Hematopoietic multipotent progenitor cell (in vitro differentiated cells): ENCODE data around the gene LRRN3. TPM values are rescaled to one million over a fixed set of nuclear protein-coding genes. Genes with fewer than 3 reads are reported as not detected.
"Not testable (repeated sequence)": the region's sequence is repeated elsewhere in the genome, so short reads cannot be mapped to it uniquely, and the experiment has no call there.

Experiments
- DNase-seq, 3 donors: peaks; one replicate each; pipeline ENCODE4 v3.0.0-alpha.2; 2011 to 2015; ENCODE audit warnings: low read depth in 2 of 3, low spot score in 2 of 3
- total RNA-seq: library from RNA; depleted of rRNA; stranded (reverse); fragments of >200 nt; gene quantifications from one replicate; pipeline ENCODE4 v1.2.3, GENCODE V29; 2012

The LRRN3 gene
- under 0.01 TPM for total RNA-seq

- no peak for DNase-seq
These were observed at the start of gene LRRN3 for GRCh38 chr7:111090846-111091245. TSS of gene LRRN3 (plus strand) at chr7:111091127. CDS start at chr7:111122773, 31,646 bp downstream.

- DNase-seq: no peak
These were observed 49.4 kb upstream of the LRRN3 start for GRCh38 chr7:111041577-111041976.

- DNase-seq: no peak
These were observed 48.1 kb upstream of the LRRN3 start for GRCh38 chr7:111042842-111043241.

GRCh38 chr7:111043561-111043960, 47.4 kb upstream of the LRRN3 start:
- DNase-seq: no peak

- DNase-seq: no peak
These were observed 45.5 kb upstream of the LRRN3 start for GRCh38 chr7:111045449-111045848.

GRCh38 chr7:111047595-111047994, 43.3 kb upstream of the LRRN3 start:
- DNase-seq: no peak

- no peak for DNase-seq
These were observed 40.8 kb upstream of the LRRN3 start for GRCh38 chr7:111049971-111050680.

GRCh38 chr7:111050875-111051416, 40.0 kb upstream of the LRRN3 start:
- no peak for DNase-seq

- no peak for DNase-seq
These were observed 39.1 kb upstream of the LRRN3 start for GRCh38 chr7:111051832-111052231.

GRCh38 chr7:111053035-111053434, 37.9 kb upstream of the LRRN3 start:
- no peak for DNase-seq

- no peak for DNase-seq
These were observed 34.6 kb upstream of the LRRN3 start for GRCh38 chr7:111056371-111056770.

GRCh38 chr7:111057066-111057465, 33.9 kb upstream of the LRRN3 start:
- no peak for DNase-seq

GRCh38 chr7:111059833-111060232, 31.1 kb upstream of the LRRN3 start:
- no peak for DNase-seq

- DNase-seq: no peak
These were observed 27.8 kb upstream of the LRRN3 start for GRCh38 chr7:111063166-111063565.

GRCh38 chr7:111067251-111067650, 23.7 kb upstream of the LRRN3 start:
- no peak for DNase-seq

GRCh38 chr7:111067682-111068081, 23.2 kb upstream of the LRRN3 start:
- DNase-seq: no peak

- no peak for DNase-seq
These were observed 22.3 kb upstream of the LRRN3 start for GRCh38 chr7:111068618-111069017.

GRCh38 chr7:111071556-111071955, 19.4 kb upstream of the LRRN3 start:
- DNase-seq: no peak

GRCh38 chr7:111072658-111073057, 18.3 kb upstream of the LRRN3 start:
- DNase-seq: not testable (repeated sequence)

- peak in 1 of 3 donors; percentile 65 for DNase-seq
These were observed 16.7 kb upstream of the LRRN3 start for GRCh38 chr7:111074071-111074747.

- DNase-seq: peak in 1 of 3 donors; percentile 43
These were observed 16.2 kb upstream of the LRRN3 start for GRCh38 chr7:111074748-111075146.

GRCh38 chr7:111075498-111075897, 15.4 kb upstream of the LRRN3 start:
- DNase-seq: no peak
